A549 (cell line): ENCODE measurements around the gene IGIP. TPM values are rescaled to one million over a fixed set of nuclear protein-coding genes. Genes with fewer than 3 reads are reported as not detected.

Source experiments
- ATAC-seq, 2 experiments: fragments of 200-7000 bp in 1 of 2; fragments of >200 bp in 1 of 2; cut with Nextera tagmentation in 1 of 2; cut with Tn5 transposase in 1 of 2; 3 replicates each; pipeline versions ENCODE4 v1.8.0 to v1.9.1; 2018 to 2020; ENCODE audit warnings: mild to moderate bottlenecking in 1 of 2, moderate library complexity in 1 of 2
- CTCF ChIA-PET: fragments of 300-600 bp; sonication (Branson Sonifier 250); formaldehyde crosslinking; extraction: SDS; loops from one replicate; lab custom pipeline; 2021; ENCODE audit warnings: antibody characterized with exemption, inconsistent platforms; lab: Yijun Ruan, JAX
- POLR2A ChIA-PET: fragments of 350-600 bp; formaldehyde crosslinking; extraction: SDS; loops from one replicate; lab custom pipeline; 2021; ENCODE audit warnings: antibody characterized with exemption, inconsistent platforms; lab: Yijun Ruan, JAX
- DNase-seq, 2 experiments: peaks; one replicate each; pipeline versions ENCODE4 v3.0.0 to v3.0.0-alpha.2; 2011 to 2016; ENCODE audit warnings: low read depth in 1 of 2, low spot score in 1 of 2
- FAIRE-seq: peaks from 2 replicates; lab custom pipeline; 2011; peaks lifted over from hg19 to GRCh38; lab: Jason Lieb, UNC
- H3K27ac ChIP-seq, 2 experiments: fragments of >200 bp; sonication (Bioruptor Twin); formaldehyde crosslinking; 3 replicates each; pipeline ENCODE4 v1.5.1; 2016 to 2017
- H3K4me1 ChIP-seq: fragments of >200 bp; sonication (Bioruptor Twin); formaldehyde crosslinking; 3 replicates; pipeline ENCODE4 v1.6.1; 2016
- H3K4me2 ChIP-seq: fragments of >200 bp; sonication (Bioruptor Twin); formaldehyde crosslinking; 3 replicates; pipeline ENCODE4 v1.6.1; 2016
- H3K4me3 ChIP-seq: fragments of >200 bp; sonication (Bioruptor Twin); formaldehyde crosslinking; 3 replicates; pipeline ENCODE4 v1.5.1; 2016
- H3K9me3 ChIP-seq: fragments of >200 bp; sonication (Bioruptor Twin); formaldehyde crosslinking; 3 replicates; pipeline ENCODE4 v1.6.1; 2016
- ATOH8 ChIP-seq: fragments of 250-450 bp; sonication (Bioruptor Pico); IDR thresholded peaks from 2 replicates; pipeline ENCODE4 v1.5.0; 2020; ENCODE audit warnings: low read depth, mild to moderate bottlenecking, moderate library complexity
- BHLHE40 ChIP-seq: IDR thresholded peaks from 2 replicates; pipeline ENCODE4 v1.6.1; 2012; ENCODE audit warnings: low read depth, low read length, inconsistent platforms
- CEBPB ChIP-seq, 2 experiments: fragments of >200 bp in 1 of 2; sonication (Bioruptor Twin) in 1 of 2; formaldehyde crosslinking in 1 of 2; IDR thresholded peaks; 2 replicates each; pipeline ENCODE4 v1.6.1; 2012 to 2016
- CHD2 ChIP-seq: fragments of 150-350 bp; IDR thresholded peaks from 2 replicates; pipeline ENCODE4 v1.6.1; 2014; ENCODE audit warnings: low read length; ENCODE audit not compliant: partially characterized antibody
- CHD4 ChIP-seq: fragments of 200-600 bp; sonication (generic); IDR thresholded peaks from 2 replicates; pipeline ENCODE4 v1.6.1; 2016; ENCODE audit warnings: antibody characterized with exemption, mild to moderate bottlenecking, borderline replicate concordance
- EHF ChIP-seq: fragments of 250-450 bp; sonication (Bioruptor Pico); IDR thresholded peaks from 2 replicates; pipeline ENCODE4 v1.5.0; 2020; ENCODE audit warnings: mild to moderate bottlenecking
- EHMT2 ChIP-seq: fragments of 200-600 bp; sonication (generic); IDR thresholded peaks from 2 replicates; pipeline ENCODE4 v1.6.1; 2016; ENCODE audit warnings: antibody characterized with exemption, low read depth, mild to moderate bottlenecking, moderate library complexity
- EP300 ChIP-seq, 2 experiments: fragments of >200 bp; sonication (Bioruptor Twin); formaldehyde crosslinking; IDR thresholded peaks; 2 replicates in 1 of 2; 3 replicates in 1 of 2; pipeline ENCODE4 v1.6.1; 2016 to 2017
- FOXS1 ChIP-seq: fragments of 250-450 bp; sonication (Bioruptor Pico); IDR thresholded peaks from 2 replicates; pipeline ENCODE4 v1.5.0; 2020; ENCODE audit warnings: mild to moderate bottlenecking, moderate library complexity
- HDAC2 ChIP-seq: fragments of 200-600 bp; sonication (generic); IDR thresholded peaks from 2 replicates; pipeline ENCODE4 v1.6.1; 2016
- HOXB13 ChIP-seq: fragments of 250-450 bp; sonication (Bioruptor Pico); IDR thresholded peaks from 2 replicates; pipeline ENCODE4 v1.5.0; 2020; ENCODE audit warnings: low read depth, mild to moderate bottlenecking, moderate library complexity
- HOXB5 ChIP-seq: fragments of 250-450 bp; sonication (Bioruptor Pico); IDR thresholded peaks from 2 replicates; pipeline ENCODE4 v1.5.0; 2020; ENCODE audit warnings: mild to moderate bottlenecking, moderate library complexity
- JUNB ChIP-seq: fragments of >200 bp; sonication (Bioruptor Twin); formaldehyde crosslinking; IDR thresholded peaks from 2 replicates; pipeline ENCODE4 v1.6.1; 2016
- KDM5A ChIP-seq: fragments of 200-600 bp; sonication (generic); IDR thresholded peaks from 2 replicates; pipeline ENCODE4 v1.6.1; 2016; ENCODE audit warnings: antibody characterized with exemption, mild to moderate bottlenecking
- MAFK ChIP-seq: fragments of 450-650 bp; IDR thresholded peaks from 2 replicates; pipeline ENCODE4 v1.6.1; 2014; ENCODE audit not compliant: partially characterized antibody
- NPAS2 ChIP-seq: fragments of 250-450 bp; sonication (Bioruptor Pico); IDR thresholded peaks from 2 replicates; pipeline ENCODE4 v1.8.0; 2022; ENCODE audit warnings: mild to moderate bottlenecking, moderate library complexity, borderline replicate concordance
- NR3C1 ChIP-seq: fragments of >200 bp; sonication (Bioruptor Twin); formaldehyde crosslinking; IDR thresholded peaks from 3 replicates; pipeline ENCODE4 v1.6.1; 2017
- PHF8 ChIP-seq: fragments of 200-600 bp; sonication (generic); IDR thresholded peaks from 2 replicates; pipeline ENCODE4 v1.6.1; 2016; ENCODE audit warnings: low read depth, mild to moderate bottlenecking, antibody characterized with exemption, moderate library complexity, borderline replicate concordance
- RARB ChIP-seq: fragments of 250-450 bp; sonication (Bioruptor Pico); IDR thresholded peaks from 2 replicates; pipeline ENCODE4 v1.8.0; 2021; ENCODE audit warnings: mild to moderate bottlenecking, moderate library complexity
- RCOR1 ChIP-seq: fragments of 150-350 bp; IDR thresholded peaks from 2 replicates; pipeline ENCODE4 v1.6.1; 2014; ENCODE audit warnings: antibody characterized with exemption, low read length, low read depth
- RFX5 ChIP-seq: fragments of 450-650 bp; IDR thresholded peaks from 2 replicates; pipeline ENCODE4 v1.7.1; 2014; ENCODE audit warnings: antibody characterized with exemption, mild to moderate bottlenecking, moderate library complexity
- RNF2 ChIP-seq: fragments of 200-600 bp; sonication (generic); IDR thresholded peaks from 2 replicates; pipeline ENCODE4 v1.6.1; 2016; ENCODE audit warnings: low read depth, mild to moderate bottlenecking, antibody characterized with exemption, moderate library complexity, borderline replicate concordance
- SMC3 ChIP-seq: fragments of >200 bp; sonication (Bioruptor Twin); formaldehyde crosslinking; IDR thresholded peaks from 3 replicates; pipeline ENCODE4 v1.6.1; 2018; ENCODE audit warnings: inconsistent platforms
- TP53 ChIP-seq: fragments of 250-450 bp; sonication (Bioruptor Pico); IDR thresholded peaks from 2 replicates; pipeline ENCODE4 v1.5.0; 2021; ENCODE audit warnings: mild to moderate bottlenecking, moderate library complexity
- ZC3H11A ChIP-seq: fragments of 450-650 bp; IDR thresholded peaks from 2 replicates; pipeline ENCODE4 v1.6.1; 2014; ENCODE audit warnings: antibody characterized with exemption, mild to moderate bottlenecking
- ZNF302 ChIP-seq: fragments of 250-450 bp; sonication (Bioruptor Pico); IDR thresholded peaks from 2 replicates; pipeline ENCODE4 v1.9.0; 2021; ENCODE audit warnings: inconsistent platforms, mild to moderate bottlenecking, moderate library complexity
- WGBS: methylation state at CpG from one replicate; pipeline ENCODE4 v1.1.6; 2017; ENCODE audit errors: missing lambda C conversion rate; 5-methylcytosine and 5-hydroxymethylcytosine counted together
- polyA plus RNA-seq, 4 experiments: library from polyadenylated mRNA; depleted of rRNA in 3 of 4; stranded (reverse); fragments of >200 nt; fragmentation: RNase III in 1 of 4; extraction: RNeasy Plus Mini Kit Qiagen cat#74134 plus additional on column Dnase treatment in 1 of 4; gene quantifications; 2 replicates in 3 of 4; 3 replicates in 1 of 4; pipeline ENCODE4 v1.2.3, GENCODE V29; 2011 to 2017
- TF ChIP-seq, protein P1 (sequence below): IDR thresholded peaks from 2 replicates; pipeline ENCODE4 v1.6.1; 2012
- TF ChIP-seq, protein P2 (sequence below): fragments of 200-600 bp; sonication (generic); IDR thresholded peaks from 2 replicates; pipeline ENCODE4 v1.6.1; 2016; ENCODE audit warnings: antibody characterized with exemption, mild to moderate bottlenecking, moderate library complexity

IGIP gene
- polyA plus RNA-seq, 2 of the 4 experiments (the other 2 are of a cell fraction), result 0.81 to 1.6 TPM

GRCh38 chr5:140135127-140135526 lies 9.4 kb downstream of the IGIP start:
- Histone ChIP-seq H3K4me3 (no peak overlapping the region), H3K4me2 (no peak overlapping the region), H3K4me1 (0 out of 3 replicates have a peak, but pooled peaks cover 5% of the 10 kb centered on the region), H3K27ac (no peak overlapping the region), H3K9me3 (no peaks in the 10 kb centered on the region)
- FAIRE-seq, result no peak
- TF ChIP-seq ZNF302 (CRISPR knock-in tag) (no peak), EP300 (IDR thresholded peaks at IDR 0.05) (no peak), HOXB13 (CRISPR knock-in tag) (no peak), EHF (no peak)
- POLR2A ChIA-PET, result no interaction called here
- no peak for ATAC-seq
- no peak for DNase-seq
- CTCF ChIA-PET, result interaction anchor here (0.6 to 7.9 kb wide), 6 partner anchors 10 to 414 kb away, joined by 3 to 114 read pairs (median 4); no protein-coding TSS in a partner anchor

- Histone ChIP-seq H3K27ac (no peak overlapping the region), H3K4me3 (no peak overlapping the region), H3K9me3 (no peaks in the 10 kb centered on the region), H3K4me1 (0 out of 3 replicates have a peak, but pooled peaks cover 5% of the 10 kb centered on the region), H3K4me2 (no peak overlapping the region)
- DNase-seq, result no peak
- no peak for ATAC-seq
- 70% methylated on average over 1 of the region's 1 CpG for WGBS
- TF ChIP-seq, protein P1, sequence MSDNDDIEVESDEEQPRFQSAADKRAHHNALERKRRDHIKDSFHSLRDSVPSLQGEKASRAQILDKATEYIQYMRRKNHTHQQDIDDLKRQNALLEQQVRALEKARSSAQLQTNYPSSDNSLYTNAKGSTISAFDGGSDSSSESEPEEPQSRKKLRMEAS, result no peak
- no peak for TF ChIP-seq RCOR1
- no peak for TF ChIP-seq RNF2
- TF ChIP-seq CHD2, result no peak
- TF ChIP-seq KDM5A, result no peak
- no peak for TF ChIP-seq ATOH8 (CRISPR knock-in tag)
- TF ChIP-seq RFX5, result no peak
- no peak for TF ChIP-seq TP53 (CRISPR knock-in tag)
- TF ChIP-seq FOXS1, result no peak
- no peak for TF ChIP-seq HDAC2
- POLR2A ChIA-PET, result no interaction called here
- CTCF ChIA-PET, result interaction anchor here (0.7 to 7.9 kb wide), 8 partner anchors 9 to 543 kb away, joined by 3 to 114 read pairs (median 4); partner anchors contain the start of gene NRG2
- FAIRE-seq, result no peak
These were observed 10.9 kb downstream of the IGIP start for GRCh38 chr5:140136624-140137023.

GRCh38 chr5:140140435-140140834 lies 14.7 kb downstream of the IGIP start:
- peaks cover 2% of the 10 kb centered on the region; the same call in 2 of the 3 replicates for H3K4me1 ChIP-seq
- POLR2A ChIA-PET, result no interaction called here
- no peak for FAIRE-seq
- H3K9me3 ChIP-seq, result no peaks in the 10 kb centered on the region
- no peak overlapping the region for H3K4me2 ChIP-seq
- 70% methylated on average over 3 of the region's 3 CpGs for WGBS
- ATAC-seq, result no peak
- no peak overlapping the region for H3K4me3 ChIP-seq
- no peak for TF ChIP-seq CEBPB (IDR thresholded peaks at IDR 0.05)
- TF ChIP-seq HOXB5 (CRISPR knock-in tag), result no peak
- no peak for TF ChIP-seq JUNB
- TF ChIP-seq RARB, result no peak
- TF ChIP-seq, protein P1, result no peak
- TF ChIP-seq SMC3, result no peak
- TF ChIP-seq BHLHE40, result no peak
- TF ChIP-seq FOXS1, result no peak
- TF ChIP-seq CHD4, result no peak
- TF ChIP-seq RNF2, result no peak
- TF ChIP-seq, all 56 proteins: peak for 0
- CTCF ChIA-PET, result interaction anchor here (1.0 to 1.7 kb wide), 5 partner anchors 11 to 353 kb away, joined by 3 to 9 read pairs (median 3); partner anchors contain the start of gene HBEGF
- H3K27ac ChIP-seq, result no peak overlapping the region
- no peak for DNase-seq

DNA sequence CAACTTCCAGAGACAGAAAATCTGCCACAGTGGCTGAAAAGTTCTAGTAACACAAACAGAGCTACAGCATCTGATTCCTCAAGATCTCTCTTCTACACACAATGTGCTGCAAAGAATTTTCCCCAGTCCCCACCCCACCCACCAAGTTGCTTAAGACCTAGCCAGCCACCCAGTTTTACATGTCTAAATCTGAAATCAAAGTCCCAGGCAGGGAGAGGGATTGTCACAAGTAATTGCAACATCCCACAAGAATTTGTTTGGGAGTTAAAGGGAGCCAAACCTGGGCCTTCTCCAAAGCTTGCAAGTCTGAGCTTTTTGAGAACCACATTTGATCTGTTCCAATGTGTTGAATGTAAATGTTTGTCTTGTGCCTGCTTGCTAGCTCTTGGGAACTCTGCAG lies 15.5 kb downstream of the IGIP start:
- no peak for DNase-seq
- Histone ChIP-seq H3K4me2 (no peak overlapping the region), H3K27ac (no peak overlapping the region), H3K9me3 (no peaks in the 10 kb centered on the region), H3K4me1 (peaks cover 5% of the 10 kb centered on the region; the same call in 2 of the 3 replicates), H3K4me3 (no peak overlapping the region)
- no peak for ATAC-seq
- POLR2A ChIA-PET, result no interaction called here
- CTCF ChIA-PET, result interaction anchor here (1.2 to 8.4 kb wide), 5 partner anchors 6 to 67 kb away, joined by 3 to 143 read pairs (median 114); partner anchors contain the start of gene PURA
- FAIRE-seq, result no peak
- no peak for TF ChIP-seq EHMT2
- TF ChIP-seq ZC3H11A, result no peak
- TF ChIP-seq, protein P2, sequence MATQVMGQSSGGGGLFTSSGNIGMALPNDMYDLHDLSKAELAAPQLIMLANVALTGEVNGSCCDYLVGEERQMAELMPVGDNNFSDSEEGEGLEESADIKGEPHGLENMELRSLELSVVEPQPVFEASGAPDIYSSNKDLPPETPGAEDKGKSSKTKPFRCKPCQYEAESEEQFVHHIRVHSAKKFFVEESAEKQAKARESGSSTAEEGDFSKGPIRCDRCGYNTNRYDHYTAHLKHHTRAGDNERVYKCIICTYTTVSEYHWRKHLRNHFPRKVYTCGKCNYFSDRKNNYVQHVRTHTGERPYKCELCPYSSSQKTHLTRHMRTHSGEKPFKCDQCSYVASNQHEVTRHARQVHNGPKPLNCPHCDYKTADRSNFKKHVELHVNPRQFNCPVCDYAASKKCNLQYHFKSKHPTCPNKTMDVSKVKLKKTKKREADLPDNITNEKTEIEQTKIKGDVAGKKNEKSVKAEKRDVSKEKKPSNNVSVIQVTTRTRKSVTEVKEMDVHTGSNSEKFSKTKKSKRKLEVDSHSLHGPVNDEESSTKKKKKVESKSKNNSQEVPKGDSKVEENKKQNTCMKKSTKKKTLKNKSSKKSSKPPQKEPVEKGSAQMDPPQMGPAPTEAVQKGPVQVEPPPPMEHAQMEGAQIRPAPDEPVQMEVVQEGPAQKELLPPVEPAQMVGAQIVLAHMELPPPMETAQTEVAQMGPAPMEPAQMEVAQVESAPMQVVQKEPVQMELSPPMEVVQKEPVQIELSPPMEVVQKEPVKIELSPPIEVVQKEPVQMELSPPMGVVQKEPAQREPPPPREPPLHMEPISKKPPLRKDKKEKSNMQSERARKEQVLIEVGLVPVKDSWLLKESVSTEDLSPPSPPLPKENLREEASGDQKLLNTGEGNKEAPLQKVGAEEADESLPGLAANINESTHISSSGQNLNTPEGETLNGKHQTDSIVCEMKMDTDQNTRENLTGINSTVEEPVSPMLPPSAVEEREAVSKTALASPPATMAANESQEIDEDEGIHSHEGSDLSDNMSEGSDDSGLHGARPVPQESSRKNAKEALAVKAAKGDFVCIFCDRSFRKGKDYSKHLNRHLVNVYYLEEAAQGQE, result no peak
- TF ChIP-seq CEBPB (IDR thresholded peaks at IDR 0.05), result no peak
- no peak for TF ChIP-seq MAFK
- no peak for TF ChIP-seq HOXB5 (CRISPR knock-in tag)
- TF ChIP-seq NR3C1, result no peak
- TF ChIP-seq PHF8, result no peak
- no peak for TF ChIP-seq CHD4
- TF ChIP-seq NPAS2 (CRISPR knock-in tag), result no peak
- TF ChIP-seq ZNF302 (CRISPR knock-in tag), result no peak
